Activated CD8-positive, alpha-beta memory T cell treated with anti-CD3 and anti-CD28 coated beads for 4 hours (primary cell): ENCODE results near the gene DPP7.
A peak's percentile ranks its signal among the peaks of the same experiment; 100 is the strongest.
"Not testable (repeated sequence)": the region's sequence is repeated elsewhere in the genome, so short reads cannot be mapped to it uniquely, and the experiment has no call there.

Experiments used
- DNase-seq, 2 donors: peaks; one replicate each; pipeline ENCODE4 v3.0.0-alpha.2; 2020; ENCODE audit warnings: low read depth in 2 of 2

Gene DPP7

GRCh38 chr9:137070906-137071275 is 43.6 kb downstream of the DPP7 start:
- DNase-seq: no peak

GRCh38 chr9:137070201-137070905 is 44.2 kb downstream of the DPP7 start, which contains the start of gene SAPCD2:
Gene SAPCD2, minus strand, starts transcription at chr9:137070557. Its CDS starts 97 bp downstream, at chr9:137070460.
- DNase-seq: peak; percentile 70 to 73

DNA sequence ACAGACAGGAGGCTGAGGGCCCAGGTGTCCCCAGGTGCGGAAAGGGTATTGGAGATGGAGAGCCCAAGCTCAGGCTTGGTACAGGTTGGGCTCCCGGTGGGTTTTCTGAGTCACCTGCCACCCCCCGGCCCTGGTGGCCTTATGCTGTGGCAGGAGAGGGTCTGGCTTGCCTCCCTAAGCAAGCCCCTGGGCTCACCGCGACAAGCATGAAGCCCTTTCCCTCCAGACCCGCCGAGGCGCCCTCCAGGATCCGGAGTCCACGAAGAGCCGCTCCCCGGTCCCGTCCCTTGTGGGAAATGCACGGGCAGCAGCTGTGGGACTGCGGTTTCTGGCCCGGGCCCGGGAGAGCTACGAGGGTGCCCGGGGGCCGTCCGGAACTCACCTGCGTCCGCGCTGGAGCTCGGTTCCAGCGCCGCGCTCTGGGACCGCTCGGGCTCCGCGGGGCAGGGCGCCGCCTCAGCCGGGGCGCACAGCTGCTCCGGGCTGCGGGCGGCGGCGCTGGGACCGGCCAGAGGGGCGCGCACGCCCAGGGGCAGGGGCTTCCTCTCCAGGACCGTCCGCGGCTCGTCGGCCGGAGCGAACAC is 44.9 kb downstream of the DPP7 start:
- no peak for DNase-seq

DNA sequence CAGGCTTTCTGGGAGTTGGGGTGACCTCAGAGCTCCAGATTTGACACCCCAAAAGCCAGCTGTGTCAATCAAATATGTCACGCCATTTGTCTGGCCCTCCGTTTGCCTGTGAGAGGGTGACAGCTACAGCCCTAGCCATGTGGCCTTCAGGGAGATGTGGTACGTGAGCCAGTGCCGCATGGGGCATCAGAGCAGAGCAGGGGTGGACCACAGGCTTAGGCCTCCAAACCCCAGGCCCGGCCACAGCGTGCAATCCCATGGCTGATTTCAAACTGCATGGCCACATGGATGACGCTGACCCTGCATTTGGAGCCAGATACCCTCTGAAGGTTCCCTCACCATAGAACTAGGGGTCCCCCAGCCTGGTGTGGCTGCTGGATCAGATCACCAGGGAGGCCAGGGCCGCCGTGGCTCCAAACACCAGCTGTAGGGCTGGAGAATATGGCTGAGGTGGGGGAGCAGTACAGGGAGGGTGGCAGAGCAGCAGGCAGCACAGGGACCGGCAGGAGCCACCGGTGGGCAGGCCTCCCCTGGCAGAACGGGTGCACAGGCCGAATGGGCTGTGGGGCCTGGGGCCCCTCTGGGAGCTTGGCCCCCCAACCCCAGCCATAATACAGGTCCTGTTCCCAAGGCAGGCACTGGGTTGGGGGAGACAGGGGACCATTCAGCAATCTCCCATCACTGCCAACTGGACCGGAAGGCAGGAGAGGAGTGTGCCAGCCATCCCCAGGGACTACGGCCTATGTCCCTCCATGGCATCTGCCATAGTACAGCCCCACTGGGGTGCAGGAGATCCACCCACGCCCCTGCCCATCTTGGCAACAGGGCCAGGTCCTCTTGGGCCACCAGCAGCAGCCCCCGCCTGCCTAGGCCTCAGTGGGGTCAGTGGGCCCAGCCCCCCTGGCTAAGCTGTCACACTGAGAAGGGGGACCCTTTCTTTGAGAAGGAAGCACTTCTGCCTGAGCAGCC is 45.7 kb downstream of the DPP7 start:
- DNase-seq: no peak

DNA sequence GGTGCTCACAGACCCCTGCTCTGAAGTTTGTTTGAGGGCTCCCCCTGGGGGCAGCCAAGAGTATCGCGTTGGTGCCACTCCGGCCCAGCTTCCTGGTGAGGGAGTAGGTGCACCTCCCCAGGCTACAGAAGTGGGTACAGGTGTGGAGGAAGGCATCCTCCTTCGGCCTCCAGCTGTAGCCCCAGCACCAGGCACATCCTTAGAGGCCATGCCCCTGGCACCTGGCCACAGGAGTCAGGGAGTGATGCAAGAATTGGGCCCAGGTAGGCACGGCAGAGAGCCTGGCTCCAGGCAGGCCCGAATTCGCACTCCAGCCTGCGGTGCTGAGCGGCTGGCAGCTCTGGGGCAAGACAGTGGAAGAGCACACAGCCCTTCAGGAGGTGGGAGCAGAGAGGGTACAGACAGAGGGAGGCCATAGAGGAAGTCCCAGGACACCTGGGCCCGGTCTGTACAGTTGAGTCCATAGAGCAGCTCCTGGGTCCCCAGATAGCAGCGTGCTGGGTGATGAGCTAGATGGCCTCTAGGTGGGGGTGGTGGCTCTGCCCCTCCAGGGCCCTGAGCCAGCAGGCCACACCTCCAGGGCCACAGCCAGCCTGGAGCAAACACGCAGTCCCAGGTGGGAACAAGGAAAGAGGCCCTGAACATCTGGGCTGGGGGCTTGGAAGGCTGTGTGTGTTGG is 46.5 kb downstream of the DPP7 start:
- DNase-seq: peak; percentile 66 to 73

DNA sequence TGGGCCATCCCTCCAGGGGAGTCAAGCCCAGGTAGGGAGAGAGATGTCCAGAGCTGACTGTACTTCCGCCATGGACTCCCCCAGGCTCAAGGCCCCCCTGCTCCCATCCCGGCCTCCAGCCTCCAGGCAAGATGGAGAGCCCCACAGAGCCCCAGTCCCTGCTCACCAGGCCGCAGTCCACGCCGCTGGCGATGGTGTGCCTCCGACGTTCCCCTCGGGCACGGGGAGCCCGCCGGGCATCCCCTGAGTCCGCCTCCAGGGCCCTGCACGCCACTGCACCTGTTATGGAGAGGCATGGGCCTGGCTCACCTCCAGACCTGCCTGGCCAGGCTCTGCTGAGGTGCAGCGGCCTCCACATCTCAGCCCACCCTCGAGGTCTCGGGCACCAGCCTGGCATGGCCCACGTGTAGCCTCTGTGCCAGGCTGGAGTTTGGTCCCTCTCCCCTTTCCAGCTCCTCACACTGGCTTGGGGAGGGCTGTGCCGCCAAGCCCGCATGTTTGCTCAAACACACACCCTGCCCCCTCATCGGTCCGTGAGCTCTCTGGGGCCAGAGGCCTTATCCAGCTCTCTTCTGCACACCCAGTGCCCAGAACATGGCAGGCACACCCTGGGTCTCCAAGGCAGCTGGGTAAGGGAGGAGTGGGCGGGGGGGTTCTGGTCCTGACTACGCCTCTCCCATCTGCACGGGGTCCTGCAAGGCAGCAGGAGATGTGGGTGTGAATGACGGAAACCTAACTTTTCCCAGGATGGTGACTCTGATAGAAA is 48.3 kb downstream of the DPP7 start:
- DNase-seq: no peak

GRCh38 chr9:137065336-137065967 is 49.1 kb downstream of the DPP7 start:
- DNase-seq: no peak

DNA sequence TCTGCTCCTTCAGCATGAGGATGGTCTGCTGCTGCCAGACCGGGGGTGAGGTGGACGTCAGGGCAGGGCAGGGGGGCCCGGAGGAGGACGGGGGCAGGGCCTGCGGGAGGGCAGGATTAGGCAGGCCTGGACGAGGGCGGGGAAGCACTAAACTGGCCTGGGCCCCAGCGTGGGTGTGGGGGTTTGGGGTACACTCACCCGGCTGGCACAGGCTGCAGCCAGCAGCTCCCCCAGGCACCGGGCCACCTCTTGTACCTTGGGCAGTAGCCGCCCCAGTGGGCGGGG is 49.7 kb downstream of the DPP7 start:
- no peak for DNase-seq

GRCh38 chr9:137064027-137064879 is 50.3 kb downstream of the DPP7 start:
- no peak for DNase-seq

DNA sequence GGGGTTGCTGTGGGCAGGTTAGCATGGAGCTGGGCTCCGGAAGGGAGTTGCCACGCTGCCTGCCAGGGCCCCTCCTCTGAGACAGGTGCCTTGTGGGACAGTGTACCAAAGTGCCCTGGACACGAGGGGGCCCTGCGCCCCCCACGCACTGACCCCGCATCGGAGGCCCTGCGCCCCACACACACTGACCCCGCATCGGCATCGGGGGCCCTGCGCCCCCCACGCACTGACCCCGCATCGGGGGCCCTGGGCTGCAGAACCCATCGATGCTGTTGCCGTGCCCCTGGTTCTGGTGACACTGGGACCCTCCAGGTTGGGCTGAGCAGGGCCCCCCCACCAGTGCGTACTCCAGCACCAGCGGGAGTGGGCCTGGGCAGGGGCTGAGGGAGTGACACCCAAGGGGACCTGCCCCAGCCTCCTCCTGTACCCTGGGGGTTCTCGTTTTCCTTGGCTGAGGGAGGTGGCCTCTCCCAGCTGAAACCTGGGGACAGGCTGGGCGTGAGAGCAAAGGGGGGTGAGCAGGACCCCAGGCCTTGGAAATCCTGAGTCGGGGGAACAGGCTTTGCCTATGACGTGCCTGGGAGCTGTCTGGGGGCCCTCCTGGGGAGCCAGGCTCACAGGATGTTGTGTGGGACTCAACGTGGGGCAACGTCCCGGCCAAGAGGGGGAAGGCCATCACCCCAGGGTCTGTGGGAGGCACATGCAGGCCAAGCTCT is 51.1 kb downstream of the DPP7 start:
- no peak for DNase-seq

- not testable (repeated sequence) for DNase-seq
These were observed 51.7 kb downstream of the DPP7 start for GRCh38 chr9:137062798-137063197.

- no peak for DNase-seq
These were observed 52.1 kb downstream of the DPP7 start for GRCh38 chr9:137062384-137062783.
